Neural cell (in vitro differentiated cells): Measurements from ENCODE around the gene STIM2.

Experiments used
- CTCF ChIP-seq: fragments of 450-650 bp; IDR thresholded peaks from 2 replicates; pipeline ENCODE4 v1.5.1; 2014; ENCODE audit warnings: antibody characterized with exemption, mild to moderate bottlenecking, moderate library complexity; ENCODE audit not compliant: poor library complexity, severe bottlenecking
- EP300 ChIP-seq: fragments of 450-650 bp; conservative IDR thresholded peaks from 2 replicates; pipeline ENCODE4 v1.6.1; 2014; ENCODE audit warnings: antibody characterized with exemption, mild to moderate bottlenecking, moderate library complexity; ENCODE audit not compliant: poor library complexity, severe bottlenecking
- EZH2 ChIP-seq: fragments of 200-600, 300-800 bp; shearing (Covaris generic), sonication (generic); IDR thresholded peaks from 2 replicates; pipeline ENCODE4 v1.6.1; 2014; ENCODE audit warnings: antibody characterized with exemption, low read length, borderline replicate concordance, mild to moderate bottlenecking; ENCODE audit not compliant: insufficient read depth, poor library complexity, severe bottlenecking
- POLR2AphosphoS5 ChIP-seq: IDR thresholded peaks from 2 replicates; pipeline ENCODE4 v1.6.1; 2012
- RAD21 ChIP-seq: fragments of 450-650 bp; conservative IDR thresholded peaks from 2 replicates; pipeline ENCODE4 v1.6.1; 2014; ENCODE audit warnings: antibody characterized with exemption, mild to moderate bottlenecking, moderate library complexity
- TAF1 ChIP-seq: IDR thresholded peaks from 2 replicates; pipeline ENCODE4 v1.6.1; 2012; ENCODE audit warnings: low read depth
- TF ChIP-seq, protein P1 (sequence below): IDR thresholded peaks from 2 replicates; pipeline ENCODE4 v1.6.1; 2012; ENCODE audit warnings: borderline replicate concordance

DNA sequence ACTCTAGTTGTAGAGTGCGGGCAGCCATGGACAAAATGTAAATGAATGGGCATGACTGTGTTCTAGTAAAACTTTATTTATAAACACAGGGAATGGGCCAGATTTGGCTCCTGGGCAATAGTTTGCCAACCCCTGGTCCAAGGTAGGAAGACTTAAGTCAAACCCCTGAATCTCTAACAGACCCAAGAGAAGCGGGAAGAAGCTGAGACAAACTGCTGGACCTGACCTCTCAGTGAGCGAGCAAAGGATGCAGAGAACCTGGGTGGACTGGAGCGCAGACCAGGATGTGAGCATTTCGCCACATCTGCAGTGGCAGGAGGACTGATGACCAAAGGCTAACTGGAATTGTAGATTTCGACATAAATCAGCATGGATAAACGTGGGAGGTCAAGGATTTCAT lies 201.6 kb downstream of the STIM2 start:
- no peak for TF ChIP-seq CTCF
- no peak for TF ChIP-seq RAD21
- TF ChIP-seq, protein P1, sequence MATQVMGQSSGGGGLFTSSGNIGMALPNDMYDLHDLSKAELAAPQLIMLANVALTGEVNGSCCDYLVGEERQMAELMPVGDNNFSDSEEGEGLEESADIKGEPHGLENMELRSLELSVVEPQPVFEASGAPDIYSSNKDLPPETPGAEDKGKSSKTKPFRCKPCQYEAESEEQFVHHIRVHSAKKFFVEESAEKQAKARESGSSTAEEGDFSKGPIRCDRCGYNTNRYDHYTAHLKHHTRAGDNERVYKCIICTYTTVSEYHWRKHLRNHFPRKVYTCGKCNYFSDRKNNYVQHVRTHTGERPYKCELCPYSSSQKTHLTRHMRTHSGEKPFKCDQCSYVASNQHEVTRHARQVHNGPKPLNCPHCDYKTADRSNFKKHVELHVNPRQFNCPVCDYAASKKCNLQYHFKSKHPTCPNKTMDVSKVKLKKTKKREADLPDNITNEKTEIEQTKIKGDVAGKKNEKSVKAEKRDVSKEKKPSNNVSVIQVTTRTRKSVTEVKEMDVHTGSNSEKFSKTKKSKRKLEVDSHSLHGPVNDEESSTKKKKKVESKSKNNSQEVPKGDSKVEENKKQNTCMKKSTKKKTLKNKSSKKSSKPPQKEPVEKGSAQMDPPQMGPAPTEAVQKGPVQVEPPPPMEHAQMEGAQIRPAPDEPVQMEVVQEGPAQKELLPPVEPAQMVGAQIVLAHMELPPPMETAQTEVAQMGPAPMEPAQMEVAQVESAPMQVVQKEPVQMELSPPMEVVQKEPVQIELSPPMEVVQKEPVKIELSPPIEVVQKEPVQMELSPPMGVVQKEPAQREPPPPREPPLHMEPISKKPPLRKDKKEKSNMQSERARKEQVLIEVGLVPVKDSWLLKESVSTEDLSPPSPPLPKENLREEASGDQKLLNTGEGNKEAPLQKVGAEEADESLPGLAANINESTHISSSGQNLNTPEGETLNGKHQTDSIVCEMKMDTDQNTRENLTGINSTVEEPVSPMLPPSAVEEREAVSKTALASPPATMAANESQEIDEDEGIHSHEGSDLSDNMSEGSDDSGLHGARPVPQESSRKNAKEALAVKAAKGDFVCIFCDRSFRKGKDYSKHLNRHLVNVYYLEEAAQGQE = no peak
- TF ChIP-seq EZH2 = no peak
- TF ChIP-seq POLR2AphosphoS5 = no peak
- TF ChIP-seq TAF1 = no peak
- no peak for TF ChIP-seq EP300
